Neural progenitor cell (in vitro differentiated cells): ENCODE measurements around the gene GAL3ST2. TPM values are rescaled to one million over a fixed set of nuclear protein-coding genes. Genes with fewer than 3 reads are reported as not detected.
"Not testable (repeated sequence)": the region's sequence is repeated elsewhere in the genome, so short reads cannot be mapped to it uniquely, and the experiment has no call there.

ENCODE experiments used
- DNase-seq: peaks from one replicate; pipeline ENCODE4 v3.0.0-alpha.2; 2016; ENCODE audit warnings: low spot score
- H2AFZ ChIP-seq: fragments of 200-600 bp; sonication (generic); replicated peaks from 2 replicates; pipeline ENCODE4 v1.6.1; 2016; ENCODE audit warnings: antibody characterized with exemption
- H3F3A ChIP-seq: fragments of 200-600 bp; sonication (generic); 2 replicates; pipeline ENCODE4 v1.6.1; 2016; ENCODE audit warnings: antibody characterized with exemption, low read depth
- H3K27ac ChIP-seq: fragments of 200-600 bp; sonication (generic); 2 replicates; pipeline ENCODE4 v1.5.1; 2016; ENCODE audit warnings: mild to moderate bottlenecking
- H3K27me3 ChIP-seq: fragments of 200-600 bp; sonication (generic); 2 replicates; pipeline ENCODE4 v1.6.1; 2016; ENCODE audit warnings: mild to moderate bottlenecking, moderate library complexity
- H3K36me3 ChIP-seq: fragments of 200-600 bp; sonication (generic); 2 replicates; pipeline ENCODE4 v1.5.1; 2016
- H3K4me1 ChIP-seq: fragments of 200-600 bp; sonication (generic); 2 replicates; pipeline ENCODE4 v1.6.1; 2016; ENCODE audit warnings: mixed run types
- H3K4me2 ChIP-seq: fragments of 200-600 bp; sonication (generic); 2 replicates; pipeline ENCODE4 v1.6.1; 2016
- H3K4me3 ChIP-seq: fragments of 200-600 bp; sonication (generic); 2 replicates; pipeline ENCODE4 v1.5.1; 2016
- H3K79me2 ChIP-seq: fragments of 200-600 bp; sonication (generic); 2 replicates; pipeline ENCODE4 v1.6.1; 2016; ENCODE audit warnings: low read depth
- H3K9ac ChIP-seq: fragments of 200-600 bp; sonication (generic); 2 replicates; pipeline ENCODE4 v1.6.1; 2016
- H3K9me3 ChIP-seq: fragments of 200-600 bp; sonication (generic); 2 replicates; pipeline ENCODE4 v1.5.1; 2016; ENCODE audit warnings: low read depth
- H4K20me1 ChIP-seq: fragments of 200-600 bp; sonication (generic); 2 replicates; pipeline ENCODE4 v1.6.1; 2016; ENCODE audit warnings: low read depth
- H3K27ac Mint-ChIP-seq: 3 replicates; pipeline ENCODE4 v1.8.0; 2021; ENCODE audit warnings: mixed read lengths
- H3K27me3 Mint-ChIP-seq: 2 replicates; pipeline ENCODE4 v1.8.0; 2022; ENCODE audit warnings: low read depth, mild to moderate bottlenecking, inconsistent platforms, moderate library complexity, mixed read lengths; ENCODE audit not compliant: insufficient read depth
- H3K36me3 Mint-ChIP-seq: 3 replicates; pipeline ENCODE4 v1.8.0; 2021; ENCODE audit warnings: mixed read lengths
- H3K4me1 Mint-ChIP-seq: 3 replicates; pipeline ENCODE4 v1.8.0; 2021; ENCODE audit warnings: mixed read lengths
- H3K4me3 Mint-ChIP-seq: 3 replicates; pipeline ENCODE4 v1.8.0; 2021; ENCODE audit warnings: mild to moderate bottlenecking, moderate library complexity, mixed read lengths
- H3K9me3 Mint-ChIP-seq: 3 replicates; pipeline ENCODE4 v1.8.0; 2020; ENCODE audit warnings: mixed read lengths
- EZH2 ChIP-seq: fragments of 200-600 bp; sonication (generic); IDR thresholded peaks from 2 replicates; pipeline ENCODE4 v1.6.1; 2017; ENCODE audit warnings: antibody characterized with exemption, mild to moderate bottlenecking, moderate library complexity
- EZH2phosphoT487 ChIP-seq: fragments of 200-600 bp; sonication (generic); IDR thresholded peaks from 2 replicates; pipeline ENCODE4 v1.6.1; 2017; ENCODE audit warnings: antibody characterized with exemption
- total RNA-seq: library from RNA; depleted of rRNA; stranded (reverse); fragments of >200 nt; gene quantifications from 2 replicates; pipeline ENCODE4 v1.2.3, GENCODE V29; 2015; ENCODE audit warnings: low replicate concordance
- TF ChIP-seq, protein P1 (sequence below): fragments of 200-600 bp; sonication (generic); IDR thresholded peaks from 2 replicates; pipeline ENCODE4 v1.5.1; 2017; ENCODE audit warnings: antibody characterized with exemption, mild to moderate bottlenecking

The GAL3ST2 gene
- total RNA-seq, 1 donor from 2014 or later = not detected

GRCh38 chr2:241799522-241800197, 23.0 kb downstream of the GAL3ST2 start:
- TF ChIP-seq, protein P1, sequence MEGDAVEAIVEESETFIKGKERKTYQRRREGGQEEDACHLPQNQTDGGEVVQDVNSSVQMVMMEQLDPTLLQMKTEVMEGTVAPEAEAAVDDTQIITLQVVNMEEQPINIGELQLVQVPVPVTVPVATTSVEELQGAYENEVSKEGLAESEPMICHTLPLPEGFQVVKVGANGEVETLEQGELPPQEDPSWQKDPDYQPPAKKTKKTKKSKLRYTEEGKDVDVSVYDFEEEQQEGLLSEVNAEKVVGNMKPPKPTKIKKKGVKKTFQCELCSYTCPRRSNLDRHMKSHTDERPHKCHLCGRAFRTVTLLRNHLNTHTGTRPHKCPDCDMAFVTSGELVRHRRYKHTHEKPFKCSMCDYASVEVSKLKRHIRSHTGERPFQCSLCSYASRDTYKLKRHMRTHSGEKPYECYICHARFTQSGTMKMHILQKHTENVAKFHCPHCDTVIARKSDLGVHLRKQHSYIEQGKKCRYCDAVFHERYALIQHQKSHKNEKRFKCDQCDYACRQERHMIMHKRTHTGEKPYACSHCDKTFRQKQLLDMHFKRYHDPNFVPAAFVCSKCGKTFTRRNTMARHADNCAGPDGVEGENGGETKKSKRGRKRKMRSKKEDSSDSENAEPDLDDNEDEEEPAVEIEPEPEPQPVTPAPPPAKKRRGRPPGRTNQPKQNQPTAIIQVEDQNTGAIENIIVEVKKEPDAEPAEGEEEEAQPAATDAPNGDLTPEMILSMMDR = no peak
- TF ChIP-seq EZH2phosphoT487 (no peak), EZH2 (no peak)
- Histone ChIP-seq H3K4me2 (no peak overlapping the region), H3K27me3 (peaks cover 20% of the 10 kb centered on the region), H3F3A (no peaks in the 10 kb centered on the region), H3K9ac (no peak overlapping the region), H3K27ac (no peak overlapping the region), H3K9me3 (no peaks in the 10 kb centered on the region), H2AFZ (no peak overlapping the region), H4K20me1 (no peaks in the 10 kb centered on the region), H3K4me3 (no peak overlapping the region), H3K4me1 (peaks cover 4% of the 10 kb centered on the region), H3K79me2 (no peaks in the 10 kb centered on the region), H3K36me3 (no peaks in the 10 kb centered on the region)
- H3K4me1 Mint-ChIP-seq = no peaks in the 10 kb centered on the region
- peaks cover 5% of the 10 kb centered on the region for H3K27me3 Mint-ChIP-seq
- peak overlapping the region; percentile 60 for H3K27ac Mint-ChIP-seq
- H3K36me3 Mint-ChIP-seq = no peaks in the 10 kb centered on the region
- DNase-seq = no peak
- H3K9me3 Mint-ChIP-seq = peaks cover 4% of the 10 kb centered on the region
- no peak overlapping the region for H3K4me3 Mint-ChIP-seq

DNA sequence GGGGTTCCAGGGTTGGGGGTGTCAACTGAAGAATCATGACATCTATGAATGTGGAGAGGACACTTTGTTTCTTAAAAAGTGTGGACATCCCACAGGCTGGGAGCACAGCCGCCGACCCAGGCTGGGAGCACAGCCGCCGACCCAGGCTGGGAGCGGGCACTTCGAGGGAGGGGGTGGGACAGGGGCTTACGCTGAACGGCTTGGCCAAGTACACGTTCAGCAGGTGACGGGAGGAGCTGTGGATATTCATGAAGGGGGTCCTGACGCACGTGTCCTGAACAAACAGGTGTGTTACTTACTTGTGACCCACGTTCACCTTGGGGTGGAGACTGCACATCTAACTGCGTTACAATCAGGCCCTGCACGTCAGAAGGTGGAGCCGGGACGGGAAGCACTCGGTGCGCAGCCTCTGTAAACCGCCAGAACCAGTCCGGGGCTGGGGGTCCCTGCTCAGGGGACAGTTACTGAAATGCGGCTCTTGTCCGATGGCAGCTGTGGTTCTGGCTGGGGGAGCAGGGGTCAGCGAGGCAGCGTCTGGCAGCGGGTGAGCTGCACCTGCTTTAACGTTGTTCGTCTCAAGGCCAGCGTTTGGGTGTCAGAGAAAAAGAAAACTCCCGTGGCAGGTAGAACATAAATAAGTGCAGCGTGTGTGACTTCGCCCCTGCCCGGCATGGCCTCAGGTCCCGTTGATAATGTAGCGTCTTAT, 23.7 kb downstream of the GAL3ST2 start:
- not testable (repeated sequence) for H3K79me2 ChIP-seq, H3K9me3 ChIP-seq, H3K9me3 Mint-ChIP-seq, H3K27ac ChIP-seq, H3K4me2 ChIP-seq, H4K20me1 ChIP-seq, H3K9ac ChIP-seq, H3K36me3 Mint-ChIP-seq, H3K4me3 Mint-ChIP-seq, H3K4me1 ChIP-seq, H3K4me1 Mint-ChIP-seq, H3K36me3 ChIP-seq, H2AFZ ChIP-seq, DNase-seq, H3F3A ChIP-seq, H3K27me3 Mint-ChIP-seq, H3K4me3 ChIP-seq
- peak overlapping the region; percentile 60 for H3K27ac Mint-ChIP-seq
- H3K27me3 ChIP-seq = peaks cover 22% of the 10 kb centered on the region

- H3K4me1 Mint-ChIP-seq = no peaks in the 10 kb centered on the region
- H3K4me3 Mint-ChIP-seq = peak overlapping the region; percentile 33
- no peak overlapping the region for H3K9ac ChIP-seq
- no peak overlapping the region for H2AFZ ChIP-seq
- H3K27me3 Mint-ChIP-seq = peaks cover 5% of the 10 kb centered on the region
- no peak overlapping the region for H3K27ac ChIP-seq
- H3K4me1 ChIP-seq = peaks cover 7% of the 10 kb centered on the region
- TF ChIP-seq EZH2phosphoT487 (no peak), EZH2 (no peak)
- TF ChIP-seq, protein P1 = no peak
- peaks cover 22% of the 10 kb centered on the region for H3K27me3 ChIP-seq
- peaks cover 2% of the 10 kb centered on the region for H3K9me3 Mint-ChIP-seq
- H4K20me1 ChIP-seq = no peaks in the 10 kb centered on the region
- H3K27ac Mint-ChIP-seq = peak overlapping the region; percentile 87
- no peaks in the 10 kb centered on the region for H3K79me2 ChIP-seq
- no peaks in the 10 kb centered on the region for H3F3A ChIP-seq
- DNase-seq = no peak
- H3K36me3 ChIP-seq = no peaks in the 10 kb centered on the region
- H3K36me3 Mint-ChIP-seq = no peaks in the 10 kb centered on the region
- H3K4me3 ChIP-seq = no peak overlapping the region
- H3K4me2 ChIP-seq = no peak overlapping the region
- H3K9me3 ChIP-seq = no peaks in the 10 kb centered on the region
These were observed 25.2 kb downstream of the GAL3ST2 start for GRCh38 chr2:241801611-241802420.
